GM12878 (cell line): Measurements from ENCODE around the gene FARS2. TPM values are rescaled to one million over a fixed set of nuclear protein-coding genes. Genes with fewer than 3 reads are reported as not detected.

Experiments used
- ATAC-seq: fragments of 200-7000 bp; cut with Tn5 transposase; 3 replicates; pipeline ENCODE4 v1.9.1; 2020; ENCODE audit warnings: mild to moderate bottlenecking, moderate library complexity
- BruUV-seq: library from RNA; stranded (reverse); fragments of 400-500 nt; replicated peaks from 2 replicates; lab custom pipeline; 2021; lab: Mats Ljungman, UMichigan
- CTCF ChIA-PET: fragments of 300-600 bp; sonication (Branson Sonifier 250); formaldehyde crosslinking; extraction: SDS; loops from one replicate; lab custom pipeline; 2021; ENCODE audit warnings: inconsistent platforms; lab: Yijun Ruan, JAX
- POLR2A ChIA-PET: fragments of 350-600 bp; formaldehyde crosslinking; extraction: SDS; loops from one replicate; lab custom pipeline; 2021; ENCODE audit warnings: inconsistent platforms; lab: Charles Lee
- RAD21 ChIA-PET: fragments of 300-600 bp; sonication (Branson Sonifier 250); formaldehyde crosslinking; loops from one replicate; lab custom pipeline; 2023; ENCODE audit warnings: antibody characterized with exemption; ENCODE audit not compliant: unreplicated experiment; lab: Charles Lee
- SMC1A ChIA-PET: fragments of 300-600 bp; sonication (Branson Sonifier 250); formaldehyde crosslinking; loops from one replicate; lab custom pipeline; 2023; ENCODE audit not compliant: unreplicated experiment, uncharacterized antibody; lab: Charles Lee
- DNase-seq: peaks from one replicate; pipeline ENCODE4 v3.0.0-alpha.2; 2011; ENCODE audit warnings: low read depth, low spot score
- FAIRE-seq: peaks from 3 replicates; lab custom pipeline; 2011; peaks lifted over from hg19 to GRCh38; lab: Jason Lieb, UNC
- H2AFZ ChIP-seq: 2 replicates; pipeline ENCODE4 v1.6.0; 2011; ENCODE audit warnings: low read depth, low read length, control low read depth; ENCODE audit not compliant: control insufficient read depth
- H3K27ac ChIP-seq: 2 replicates; pipeline ENCODE4 v1.5.1; 2011; ENCODE audit warnings: control low read depth; ENCODE audit not compliant: control insufficient read depth, insufficient read depth
- H3K27me3 ChIP-seq, 2 experiments: replicated peaks in 1 of 2; 2 replicates each; pipeline versions ENCODE4 v1.6.0 to v1.6.1; 2011; ENCODE audit warnings: low read length in 1 of 2; ENCODE audit not compliant: control insufficient read depth in 2 of 2, insufficient read depth in 2 of 2
- H3K36me3 ChIP-seq, 2 experiments: 2 replicates each; pipeline ENCODE4 v1.5.1; 2011; ENCODE audit warnings: low read length in 1 of 2; ENCODE audit not compliant: control insufficient read depth in 2 of 2, insufficient read depth in 2 of 2
- H3K4me1 ChIP-seq: 2 replicates; pipeline ENCODE4 v1.6.1; 2011; ENCODE audit warnings: mild to moderate bottlenecking, low read length, moderate library complexity, mixed read lengths; ENCODE audit not compliant: control insufficient read depth, insufficient read depth
- H3K4me2 ChIP-seq: 2 replicates; pipeline ENCODE4 v1.6.0; 2011; ENCODE audit warnings: control low read depth; ENCODE audit not compliant: control insufficient read depth, insufficient read depth
- H3K4me3 ChIP-seq: fragments of 200-600 bp; sonication (generic); 2 replicates; pipeline ENCODE4 v1.5.1; 2016
- H3K79me2 ChIP-seq: 2 replicates; pipeline ENCODE4 v1.6.0; 2011; ENCODE audit warnings: low read length; ENCODE audit not compliant: control insufficient read depth, insufficient read depth
- H3K9ac ChIP-seq: 2 replicates; pipeline ENCODE4 v1.8.0; 2011; ENCODE audit warnings: low read length, control low read depth, mixed read lengths; ENCODE audit not compliant: control insufficient read depth, insufficient read depth
- H3K9me3 ChIP-seq: replicated peaks from 3 replicates; pipeline ENCODE4 v1.5.1; 2011; ENCODE audit warnings: mild to moderate bottlenecking, low read length; ENCODE audit not compliant: control insufficient read depth, insufficient read depth
- H4K20me1 ChIP-seq: 2 replicates; pipeline ENCODE4 v1.6.0; 2011; ENCODE audit not compliant: control insufficient read depth, insufficient read depth
- BMI1 ChIP-seq: fragments of 450-650 bp; IDR thresholded peaks from 2 replicates; pipeline ENCODE4 v1.6.1; 2016; ENCODE audit warnings: mild to moderate bottlenecking, moderate library complexity, borderline replicate concordance
- CBFB ChIP-seq: IDR thresholded peaks from 2 replicates; pipeline ENCODE4 v1.6.1; 2016; ENCODE audit warnings: antibody characterized with exemption, low read depth
- CHD2 ChIP-seq: IDR thresholded peaks from 2 replicates; pipeline ENCODE4 v1.6.1; 2011; ENCODE audit warnings: low read depth, low read length, improper control_type of control experiment, borderline replicate concordance
- E2F8 ChIP-seq: fragments of 450-650 bp; IDR thresholded peaks from 2 replicates; pipeline ENCODE4 v1.6.1; 2018; ENCODE audit warnings: mild to moderate bottlenecking, low read depth, moderate library complexity; ENCODE audit not compliant: partially characterized antibody
- ETV6 ChIP-seq, 2 experiments: fragments of 450-650 bp in 1 of 2; IDR thresholded peaks in 1 of 2; conservative IDR thresholded peaks in 1 of 2; 2 replicates each; pipeline ENCODE4 v1.6.1; 2014; ENCODE audit warnings: antibody characterized with exemption in 1 of 2, borderline replicate concordance in 1 of 2, low read depth in 1 of 2, mild to moderate bottlenecking in 1 of 2, moderate library complexity in 1 of 2
- MEF2B ChIP-seq: fragments of 450-650 bp; IDR thresholded peaks from 2 replicates; pipeline ENCODE4 v1.6.1; 2018; ENCODE audit warnings: mild to moderate bottlenecking, moderate library complexity; ENCODE audit not compliant: partially characterized antibody, poor library complexity, severe bottlenecking
- NFIC ChIP-seq: IDR thresholded peaks from 2 replicates; pipeline ENCODE4 v1.6.1; 2012; ENCODE audit warnings: low read depth, mild to moderate bottlenecking, inconsistent platforms, low read length, moderate library complexity
- NFYA ChIP-seq: IDR thresholded peaks from 2 replicates; pipeline ENCODE4 v1.6.1; 2011; ENCODE audit warnings: low read depth, mild to moderate bottlenecking, low read length, improper control_type of control experiment, borderline replicate concordance
- RB1 ChIP-seq: fragments of 450-650 bp; formaldehyde crosslinking; IDR thresholded peaks from 2 replicates; pipeline ENCODE4 v1.6.1; 2017; ENCODE audit warnings: mild to moderate bottlenecking, borderline replicate concordance
- RUNX3 ChIP-seq: IDR thresholded peaks from 2 replicates; pipeline ENCODE4 v1.6.1; 2012; ENCODE audit warnings: low read length, inconsistent platforms
- SMAD1 ChIP-seq: fragments of 450-650 bp; IDR thresholded peaks from 2 replicates; pipeline ENCODE4 v1.6.1; 2018; ENCODE audit warnings: mild to moderate bottlenecking, low read depth; ENCODE audit not compliant: partially characterized antibody
- SPI1 ChIP-seq: IDR thresholded peaks from 2 replicates; pipeline ENCODE4 v1.6.1; 2011; ENCODE audit warnings: low read depth, mild to moderate bottlenecking, low read length, moderate library complexity, borderline replicate concordance; ENCODE audit not compliant: insufficient read depth
- TBL1XR1 ChIP-seq: IDR thresholded peaks from 2 replicates; pipeline ENCODE4 v1.6.1; 2012; ENCODE audit warnings: low read depth, low read length, improper control_type of control experiment
- WGBS: methylation state at CpG from one replicate; pipeline ENCODE4 v1.1.6; 2016; ENCODE audit warnings: low lambda C conversion rate; ENCODE audit not compliant: insufficient replicate concordance, insufficient coverage; ENCODE audit errors: missing lambda C conversion rate; 5-methylcytosine and 5-hydroxymethylcytosine counted together
- in situ Hi-C: fragments of 300-500 bp; cut with MboI; formaldehyde crosslinking; loops from 9 replicates; pipeline ENCODE4 v1.14.3; 2018; ENCODE audit warnings: mixed read lengths
- intact Hi-C: fragments of 100-400 bp; cut with micrococcal nuclease; formaldehyde crosslinking; loops from one replicate; pipeline ENCODE4 v1.14.2; 2022; ENCODE audit not compliant: unreplicated experiment
- polyA plus RNA-seq, 11 experiments: library from polyadenylated mRNA; depleted of rRNA in 4 of 11; unstranded in 6 of 11; stranded (reverse) in 5 of 11; fragments of >200 nt; fragmentation: Nextera tagmentation in 4 of 11; fragmentation: Illumina TruSeq in 1 of 11; extraction: Ambion mirVana in 4 of 11; extraction: Trizol in 1 of 11; gene quantifications; 1 replicate in 1 of 11; 2 replicates in 10 of 11; pipeline versions ENCODE4 v1.2.1 to v1.2.3, GENCODE V29; 2011 to 2016; ENCODE audit warnings: inconsistent platforms in 2 of 11, missing spikeins in 2 of 11, low read depth in 1 of 11
- total RNA-seq, 4 experiments: library from RNA; depleted of rRNA in 3 of 4; stranded (reverse); fragments of >200 nt in 3 of 4; fragmentation: Illumina TruSeq in 1 of 4; extraction: Trizol in 1 of 4; gene quantifications; 2 replicates each; pipeline versions ENCODE4 v1.2.1 to v1.2.3, GENCODE V29; 2013 to 2021
- TF ChIP-seq, protein P1 (sequence below): fragments of 450-650 bp; IDR thresholded peaks from 2 replicates; pipeline ENCODE4 v1.6.1; 2016; ENCODE audit warnings: mild to moderate bottlenecking

Gene FARS2
- total and polyA plus RNA-seq, 10 of the 15 experiments (the other 5 are each of a cell fraction or from before 2014, with no cell fraction given), result 16.8 to 46.7 (median 25.6) TPM

DNA sequence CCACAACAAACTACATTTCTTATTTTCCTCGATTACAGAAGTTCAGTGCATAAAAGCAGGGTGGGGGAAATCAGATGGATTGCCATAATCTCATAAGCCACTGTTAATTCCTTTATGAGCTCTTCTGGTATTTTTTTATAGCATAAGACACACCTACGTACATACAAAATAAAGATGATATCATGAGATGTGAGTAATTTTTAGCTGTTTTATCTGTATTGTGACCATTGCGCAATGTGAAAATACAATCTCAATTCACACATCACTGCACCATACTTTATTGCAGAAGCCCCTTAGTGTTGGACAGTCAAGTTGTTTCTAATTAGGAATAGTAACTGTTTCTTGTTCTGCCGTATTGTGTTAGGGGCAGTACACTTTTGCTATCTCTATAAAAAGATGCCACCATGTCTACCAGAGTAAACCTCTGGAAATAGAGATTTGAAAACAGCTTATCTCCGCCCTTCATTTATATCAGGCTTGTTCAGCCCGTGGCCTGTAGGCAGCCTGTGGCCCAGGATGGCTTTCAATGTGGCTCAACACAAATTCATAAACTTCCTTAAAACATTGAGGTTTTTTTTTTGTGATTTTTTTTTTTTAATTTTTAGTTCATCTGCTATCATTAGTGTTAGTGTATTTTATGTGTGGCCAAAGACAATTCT is 90.4 kb downstream of the FARS2 start:
- Histone ChIP-seq H3K27ac (no peak overlapping the region), H3K9me3 (no peaks in the 10 kb centered on the region), H3K27me3 (no peaks in the 10 kb centered on the region), H4K20me1 (no peaks in the 10 kb centered on the region), H2AFZ (no peak overlapping the region), H3K9ac (no peak overlapping the region), H3K4me3 (no peak overlapping the region), H3K79me2 (no peaks in the 10 kb centered on the region), H3K4me1 (peaks cover 3% of the 10 kb centered on the region; the same call in 1 of the 2 replicates), H3K4me2 (no peak overlapping the region), H3K36me3 (0 out of 4 replicates have a peak, but pooled peaks cover 0 to 2% of the 10 kb centered on the region in 2 experiments)
- ATAC-seq, result no peak
- in situ Hi-C loops, result no loop called here
- CTCF ChIA-PET, result interaction anchor here (0.8 to 1.7 kb wide), 5 partner anchors 10 to 208 kb away, joined by 3 to 4 read pairs (median 3); no protein-coding TSS in a partner anchor
- 71% methylated on average over 6 of the region's 6 CpGs for WGBS
- POLR2A ChIA-PET, result interaction anchor here (0.6 to 1.6 kb wide), 3 partner anchors 10 to 680 kb away, joined by 3 to 8 read pairs (median 3); no protein-coding TSS in a partner anchor
- RAD21 ChIA-PET, result interaction anchor here (0.9 kb wide), 1 partner anchor 12 kb away, joined by 3 read pairs; no protein-coding TSS in a partner anchor
- intact Hi-C loops, result no loop called here
- SMC1A ChIA-PET, result interaction anchor here (0.8 kb wide), 2 partner anchors 28 to 120 kb away, joined by 3 to 4 read pairs; no protein-coding TSS in a partner anchor
- BruUV-seq, result no TSS peak
- FAIRE-seq, result no peak
- TF ChIP-seq NFIC, result no peak
- TF ChIP-seq, protein P1, sequence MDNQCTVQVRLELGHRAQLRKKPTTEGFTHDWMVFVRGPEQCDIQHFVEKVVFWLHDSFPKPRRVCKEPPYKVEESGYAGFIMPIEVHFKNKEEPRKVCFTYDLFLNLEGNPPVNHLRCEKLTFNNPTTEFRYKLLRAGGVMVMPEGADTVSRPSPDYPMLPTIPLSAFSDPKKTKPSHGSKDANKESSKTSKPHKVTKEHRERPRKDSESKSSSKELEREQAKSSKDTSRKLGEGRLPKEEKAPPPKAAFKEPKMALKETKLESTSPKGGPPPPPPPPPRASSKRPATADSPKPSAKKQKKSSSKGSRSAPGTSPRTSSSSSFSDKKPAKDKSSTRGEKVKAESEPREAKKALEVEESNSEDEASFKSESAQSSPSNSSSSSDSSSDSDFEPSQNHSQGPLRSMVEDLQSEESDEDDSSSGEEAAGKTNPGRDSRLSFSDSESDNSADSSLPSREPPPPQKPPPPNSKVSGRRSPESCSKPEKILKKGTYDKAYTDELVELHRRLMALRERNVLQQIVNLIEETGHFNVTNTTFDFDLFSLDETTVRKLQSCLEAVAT, result no peak
- TF ChIP-seq CBFB, result no peak
- TF ChIP-seq RUNX3, result no peak
- no peak for TF ChIP-seq SPI1
- no peak for TF ChIP-seq RB1
- TF ChIP-seq TBL1XR1, result no peak
- no peak for TF ChIP-seq BMI1
- no peak for TF ChIP-seq ETV6 (conservative IDR thresholded peaks at IDR 0.05 in 1 of 2, IDR thresholded peaks at IDR 0.05 in 1 of 2; ENCODE audit: borderline replicate concordance in 1 of 2, low read depth in 1 of 2)
- TF ChIP-seq E2F8, result no peak
- no peak for TF ChIP-seq NFYA
- no peak for TF ChIP-seq MEF2B
- no peak for TF ChIP-seq SMAD1
- TF ChIP-seq CHD2, result no peak
- DNase-seq, result no peak
